CD4-positive, alpha-beta T cell treated with Interleukin-21 for 1 hour (primary cell): ENCODE results near the gene UBXN2A.

Experiments
- DNase-seq: peaks from one replicate; pipeline ENCODE4 v3.0.0-alpha.2; 2020

UBXN2A gene, protein sequence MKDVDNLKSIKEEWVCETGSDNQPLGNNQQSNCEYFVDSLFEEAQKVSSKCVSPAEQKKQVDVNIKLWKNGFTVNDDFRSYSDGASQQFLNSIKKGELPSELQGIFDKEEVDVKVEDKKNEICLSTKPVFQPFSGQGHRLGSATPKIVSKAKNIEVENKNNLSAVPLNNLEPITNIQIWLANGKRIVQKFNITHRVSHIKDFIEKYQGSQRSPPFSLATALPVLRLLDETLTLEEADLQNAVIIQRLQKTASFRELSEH

DNA sequence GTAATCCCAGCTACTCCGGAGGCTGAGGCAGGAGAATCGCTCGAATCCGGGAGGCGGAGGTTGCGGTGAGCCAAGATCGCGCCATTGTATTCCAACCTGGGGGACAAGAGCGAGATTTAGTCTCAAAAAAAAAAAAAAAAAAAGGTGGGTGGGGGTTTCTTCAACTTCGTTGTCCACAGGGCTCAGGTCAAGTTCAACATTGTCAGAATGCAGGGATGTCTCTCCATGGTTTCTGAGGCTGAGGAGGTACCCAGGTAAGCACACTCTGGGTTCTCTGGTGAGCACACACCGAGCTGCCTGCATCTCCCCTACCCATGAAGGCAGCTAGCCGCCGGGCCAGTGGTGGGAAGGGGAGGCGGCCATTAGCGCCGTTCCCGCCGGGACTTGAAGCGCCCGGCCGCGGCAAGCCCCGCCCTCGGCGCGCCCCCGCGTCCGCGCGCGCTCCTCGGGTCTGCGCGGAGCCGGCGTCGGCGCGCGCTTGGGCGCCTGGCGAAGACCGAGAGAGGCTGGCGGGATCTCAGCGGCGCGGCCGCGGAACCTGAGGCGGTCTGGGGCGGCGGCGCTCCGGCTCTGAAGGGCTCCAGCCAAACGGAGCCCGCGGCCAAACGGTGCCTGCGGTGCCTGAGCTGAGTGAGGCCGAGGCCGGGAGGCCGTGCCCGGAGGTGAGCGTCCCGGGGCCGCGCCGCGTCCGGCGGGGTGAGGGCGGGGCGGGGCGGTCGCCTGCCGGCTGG, at the start of gene UBXN2A:
UBXN2A (plus strand) TSS at position 477 of the 731 bp plus-strand sequence. CDS start 17,852 bp downstream, outside the sequence.
- peak; percentile 79 for DNase-seq

DNA sequence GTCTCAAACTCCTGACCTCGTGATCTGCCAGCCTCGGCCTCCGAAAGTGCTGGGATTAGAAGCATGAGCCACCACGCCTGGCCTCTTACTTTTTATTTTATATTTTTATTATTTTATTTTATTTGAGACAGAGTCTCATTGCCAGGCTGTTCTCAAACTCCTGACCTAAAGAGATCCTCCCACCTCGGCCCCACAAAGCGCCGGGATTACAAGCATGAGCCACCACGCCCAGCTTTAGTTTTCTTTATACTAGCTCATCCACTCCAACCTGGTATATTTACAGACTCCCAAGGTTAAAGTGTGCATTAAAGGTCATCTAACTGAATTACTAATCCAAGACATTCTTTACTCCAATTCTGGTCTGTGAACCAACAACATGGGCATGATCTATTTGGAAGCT, 40.1 kb upstream of the UBXN2A start:
- DNase-seq = no peak

DNA sequence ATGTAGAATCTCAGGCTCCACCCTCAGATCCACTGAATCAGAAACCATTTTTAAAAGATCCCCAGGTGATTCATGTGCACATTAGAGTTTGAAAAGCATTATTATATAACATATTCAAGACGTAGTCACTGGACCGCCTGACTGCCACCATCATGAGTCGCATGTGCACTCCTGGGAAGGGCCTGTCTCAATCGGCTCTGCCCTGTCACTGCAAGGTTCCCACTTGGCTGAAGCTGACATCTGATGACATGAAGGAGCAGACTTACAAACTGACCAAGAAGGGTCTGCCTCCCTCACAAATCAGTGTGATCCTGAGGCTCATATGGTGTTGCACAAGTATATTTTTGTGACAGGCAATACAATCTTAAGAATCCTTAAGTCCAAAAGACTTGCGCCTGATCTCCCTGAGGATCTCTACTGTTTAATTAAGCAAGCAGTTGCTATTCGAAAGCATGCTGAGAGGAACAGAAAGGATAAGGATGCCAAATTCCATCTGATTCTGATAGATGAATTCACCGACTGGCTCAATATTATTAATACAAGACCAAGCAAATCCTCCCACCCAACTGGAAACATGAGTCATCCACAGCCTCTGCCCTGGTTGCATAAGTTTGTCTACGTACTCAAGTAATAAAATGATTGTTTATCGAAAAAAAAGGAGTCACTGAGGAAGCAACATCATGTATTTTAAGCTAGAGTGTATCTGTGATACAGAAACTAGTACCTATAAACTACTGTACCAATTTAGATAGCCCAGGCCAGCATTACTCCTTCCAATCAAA, 39.5 kb upstream of the UBXN2A start:
- DNase-seq = no peak

DNA sequence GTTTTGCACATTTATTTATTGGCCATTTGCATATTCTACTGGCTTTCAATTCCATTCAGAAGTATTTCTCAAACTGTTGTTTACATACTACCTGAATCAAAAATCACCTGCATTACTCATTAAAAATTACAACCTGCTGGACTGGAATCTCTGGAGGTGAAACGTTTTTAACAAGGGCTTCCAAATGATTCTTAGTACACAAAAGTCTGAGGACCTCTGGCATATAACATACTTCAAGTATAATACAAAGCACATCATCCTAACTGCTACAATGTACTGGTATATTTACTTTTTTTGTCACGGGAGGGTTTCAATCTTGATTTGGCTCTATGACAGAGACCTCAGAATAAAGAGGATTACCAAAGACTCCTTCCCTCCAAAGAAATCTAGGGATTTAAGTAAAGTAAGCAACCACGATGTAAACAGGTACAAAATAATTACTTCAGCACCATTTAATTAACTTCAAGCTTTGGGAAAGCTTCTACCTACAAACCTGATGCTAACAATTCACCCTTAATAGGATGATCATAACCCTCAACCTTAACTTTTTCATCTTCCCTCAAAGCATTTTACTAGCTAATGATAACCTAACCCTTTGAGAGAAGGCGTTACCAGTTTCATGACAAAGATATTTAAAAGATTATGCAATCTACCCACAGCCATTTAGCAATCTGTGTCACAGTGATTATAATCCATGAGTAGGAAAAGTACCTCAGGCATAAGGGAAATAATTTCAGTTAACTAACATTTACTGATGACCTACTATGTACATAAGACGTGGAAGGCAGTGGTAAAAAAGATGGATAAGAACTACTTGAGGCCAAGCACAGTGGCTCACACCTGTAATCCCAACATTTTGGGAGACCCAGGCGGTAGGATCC, 38.1 kb upstream of the UBXN2A start:
- no peak for DNase-seq

DNA sequence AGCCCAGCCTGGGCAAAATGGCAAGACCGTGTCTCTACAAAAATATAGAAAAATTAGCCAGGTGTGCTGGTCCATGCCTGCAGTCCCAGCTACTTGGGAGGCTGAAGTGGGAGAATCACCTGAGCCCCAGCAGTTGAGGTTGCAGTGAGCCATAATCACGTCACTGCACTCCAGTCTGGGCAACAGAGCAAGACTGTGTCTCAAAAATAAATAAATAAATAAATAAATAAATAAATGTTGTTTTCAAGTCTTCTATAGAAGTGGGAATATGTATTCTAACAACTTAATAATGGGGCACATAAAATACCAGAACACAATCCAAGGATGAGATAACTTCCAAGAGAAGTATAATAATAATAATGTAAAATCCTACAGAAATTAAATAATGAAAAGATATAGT, 37.2 kb upstream of the UBXN2A start:
- DNase-seq = no peak

DNA sequence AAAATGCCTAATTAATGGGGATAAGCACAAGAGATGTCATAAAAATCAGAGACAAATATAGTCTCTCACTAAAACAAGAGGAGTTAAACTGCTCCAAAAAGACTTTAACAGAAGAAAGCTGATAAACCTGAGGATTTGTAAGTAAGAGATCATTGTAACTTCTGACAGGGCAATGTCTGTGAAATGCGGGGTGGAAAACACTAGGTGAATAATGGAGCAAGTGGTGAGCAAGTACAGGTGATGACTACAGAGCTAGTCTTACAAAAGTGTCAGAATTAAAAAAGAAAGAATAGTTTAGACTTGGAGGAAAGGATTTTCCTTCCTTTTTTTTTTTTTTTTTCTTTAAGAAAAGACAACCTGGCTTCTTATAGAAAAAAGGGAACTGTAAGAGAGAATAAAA, 36.0 kb upstream of the UBXN2A start:
- DNase-seq = no peak

DNA sequence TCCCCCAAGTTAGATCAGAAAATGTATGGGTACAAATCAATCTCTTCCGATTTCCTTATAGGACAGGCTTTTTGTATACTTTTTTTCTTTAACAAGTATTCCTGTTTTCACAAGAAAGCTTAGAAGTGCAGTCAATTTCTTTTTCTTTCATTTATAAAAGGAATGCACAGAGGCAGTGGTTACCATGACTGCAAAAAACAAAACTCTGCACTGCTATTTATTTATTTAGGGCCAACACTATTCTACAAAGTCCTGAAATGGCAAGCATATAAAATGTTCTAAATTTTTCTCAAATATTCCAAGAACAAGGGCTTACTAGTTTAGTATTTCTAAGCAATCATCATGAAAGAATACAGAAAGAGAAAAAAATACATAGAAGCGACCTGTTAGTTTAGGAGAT, 35.6 kb upstream of the UBXN2A start:
- DNase-seq = no peak

DNA sequence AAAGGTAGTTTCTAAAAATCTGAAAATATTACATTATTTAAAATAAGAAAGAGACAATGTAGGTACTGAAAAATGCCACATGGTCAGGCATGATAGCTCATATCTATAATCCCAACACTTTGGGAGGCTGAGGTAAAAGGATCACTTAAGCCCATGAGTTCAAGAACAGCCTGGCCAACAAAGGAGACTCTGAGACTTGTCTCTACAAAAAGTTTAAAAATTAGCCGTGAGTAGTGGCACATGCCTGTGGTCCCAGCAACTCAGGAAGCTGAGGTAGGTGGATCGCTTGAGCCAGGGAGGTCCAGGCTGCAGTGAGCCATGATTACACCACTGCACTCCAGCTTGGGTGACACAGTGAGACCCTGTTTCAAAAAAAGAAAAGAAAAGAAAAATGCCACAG, 35.1 kb upstream of the UBXN2A start:
- no peak for DNase-seq

DNA sequence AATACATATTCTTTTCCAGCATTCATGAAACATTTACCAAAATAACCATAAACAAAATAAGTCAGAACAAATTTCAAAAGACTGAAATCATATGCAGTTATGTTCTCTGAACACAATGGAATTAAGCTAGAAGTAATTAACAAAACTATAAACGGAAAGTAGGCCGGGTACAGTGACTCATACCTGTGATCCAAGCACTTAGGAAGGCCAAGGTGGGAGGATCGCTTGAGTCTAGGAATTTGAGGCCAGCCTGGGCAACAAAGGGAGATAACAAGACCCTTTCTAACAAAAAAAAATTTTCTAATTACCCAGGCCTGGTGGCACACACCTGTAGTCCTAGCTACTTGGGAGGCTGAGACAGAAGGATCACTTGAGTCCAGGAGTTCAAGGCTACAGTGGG, 28.2 kb upstream of the UBXN2A start:
- no peak for DNase-seq

DNA sequence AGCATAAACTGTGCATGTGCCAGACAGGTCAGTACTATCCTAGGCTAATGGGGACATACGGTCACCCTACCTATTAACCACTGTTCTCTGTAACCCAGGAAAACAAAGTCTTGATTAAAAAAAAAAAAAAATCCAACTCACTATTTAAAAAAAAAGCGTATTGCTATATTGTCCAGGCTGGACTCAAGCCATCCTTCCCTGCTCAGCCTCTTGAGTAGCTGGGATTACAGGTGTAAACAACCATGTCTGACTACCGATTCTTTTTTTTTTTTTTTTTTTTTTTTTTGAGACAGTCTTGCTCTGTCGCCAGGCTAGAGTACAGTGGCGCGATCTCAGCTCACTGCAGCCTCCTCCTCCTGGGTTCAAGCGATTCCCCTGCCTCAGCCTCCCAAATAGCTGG, 24.9 kb upstream of the UBXN2A start:
- DNase-seq = no peak

DNA sequence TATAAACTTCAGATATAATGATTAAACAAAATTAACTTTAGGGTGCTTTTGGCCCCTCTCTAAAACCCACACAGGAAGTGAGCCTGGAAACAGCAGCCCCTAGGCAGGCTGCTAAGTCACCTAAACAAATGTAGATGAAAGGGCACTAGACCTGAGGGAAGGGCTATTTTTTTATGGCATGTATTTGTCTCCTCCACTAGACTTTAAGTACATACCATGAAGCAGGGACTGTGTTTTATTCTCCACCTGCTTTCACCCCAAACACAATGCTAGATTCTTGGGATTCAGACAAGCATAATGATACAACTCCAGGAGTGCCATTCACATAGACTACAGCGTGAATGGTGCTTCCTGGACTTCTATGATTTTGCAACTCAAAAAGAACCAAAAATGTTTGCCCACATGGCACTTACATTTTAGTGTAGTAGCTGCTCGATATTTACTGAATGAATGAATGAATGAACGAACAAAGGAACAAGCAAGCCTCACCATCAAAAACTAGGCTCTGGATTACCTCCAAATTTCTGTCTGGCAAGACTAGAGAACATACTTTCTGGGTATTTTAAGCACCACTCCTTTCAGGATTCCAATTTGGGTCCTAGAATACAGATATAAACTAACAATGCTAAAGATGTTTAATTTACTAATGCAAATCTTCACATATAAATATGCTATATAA, 23.4 kb upstream of the UBXN2A start:
- DNase-seq = peak; percentile 28

DNA sequence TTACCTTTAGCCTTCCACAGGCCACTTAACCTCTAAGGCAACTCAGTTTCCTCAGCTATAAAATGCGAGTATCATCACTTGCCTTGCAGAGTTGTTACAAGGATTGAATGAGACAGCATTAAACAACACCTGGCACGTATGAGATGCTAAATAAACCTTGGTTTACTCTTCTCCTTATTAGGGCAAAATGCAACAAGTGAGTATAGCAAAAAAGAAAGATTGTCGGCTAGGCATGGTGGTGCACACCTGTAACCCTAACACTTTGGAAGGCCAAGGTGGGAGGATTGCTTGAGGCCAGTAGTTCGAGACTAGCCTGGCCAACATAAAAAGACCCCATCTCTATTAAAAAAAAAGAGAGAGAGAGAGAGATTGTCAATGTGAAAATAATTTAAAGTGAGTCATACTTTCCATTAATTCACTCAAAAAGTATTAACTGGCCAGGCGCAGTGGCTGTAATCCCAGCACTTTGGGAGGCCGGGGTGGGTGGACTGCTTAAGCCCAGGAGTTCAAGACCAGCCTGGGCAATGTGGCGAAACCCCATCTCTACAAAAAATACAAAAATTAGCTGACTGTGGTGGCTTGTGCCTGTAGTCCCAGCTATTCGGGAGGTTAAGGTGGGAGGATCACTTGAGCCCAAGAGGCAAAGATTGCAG, 21.3 kb upstream of the UBXN2A start:
- DNase-seq = no peak

DNA sequence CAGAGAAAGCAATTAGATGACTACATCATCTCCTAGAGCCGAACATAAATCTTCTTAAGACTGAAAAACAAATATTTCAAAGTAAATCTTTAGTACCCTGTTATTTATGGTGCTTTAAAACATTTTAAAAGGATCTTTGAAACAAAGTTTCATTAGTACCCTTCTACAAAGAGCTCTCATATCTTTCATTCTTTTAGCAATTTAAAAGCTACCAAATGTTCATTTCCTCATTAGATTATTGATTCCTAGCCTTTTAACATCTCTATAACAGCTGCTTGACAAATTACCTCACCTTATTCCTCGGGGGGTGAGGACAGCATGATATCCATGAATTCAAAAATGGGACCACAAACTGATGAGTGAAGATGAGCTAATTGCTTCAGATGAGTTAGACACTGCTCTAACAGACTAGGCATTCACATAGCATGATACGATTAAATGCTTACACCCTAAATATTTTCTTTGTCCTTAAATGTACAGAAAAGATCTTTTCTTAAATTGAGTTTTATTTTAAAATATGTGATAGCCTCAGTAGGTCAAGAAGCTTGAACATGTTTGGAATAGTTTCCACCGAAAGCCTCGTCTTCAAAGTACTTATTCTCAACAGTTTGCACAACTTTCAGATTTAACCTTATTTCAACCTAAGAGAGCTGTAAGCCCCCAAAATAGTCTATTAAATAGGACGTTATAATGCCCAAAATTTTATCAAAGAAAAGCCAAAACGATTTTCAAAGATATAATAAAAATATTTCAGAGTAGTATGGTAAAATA, 15.5 kb upstream of the UBXN2A start:
- no peak for DNase-seq

DNA sequence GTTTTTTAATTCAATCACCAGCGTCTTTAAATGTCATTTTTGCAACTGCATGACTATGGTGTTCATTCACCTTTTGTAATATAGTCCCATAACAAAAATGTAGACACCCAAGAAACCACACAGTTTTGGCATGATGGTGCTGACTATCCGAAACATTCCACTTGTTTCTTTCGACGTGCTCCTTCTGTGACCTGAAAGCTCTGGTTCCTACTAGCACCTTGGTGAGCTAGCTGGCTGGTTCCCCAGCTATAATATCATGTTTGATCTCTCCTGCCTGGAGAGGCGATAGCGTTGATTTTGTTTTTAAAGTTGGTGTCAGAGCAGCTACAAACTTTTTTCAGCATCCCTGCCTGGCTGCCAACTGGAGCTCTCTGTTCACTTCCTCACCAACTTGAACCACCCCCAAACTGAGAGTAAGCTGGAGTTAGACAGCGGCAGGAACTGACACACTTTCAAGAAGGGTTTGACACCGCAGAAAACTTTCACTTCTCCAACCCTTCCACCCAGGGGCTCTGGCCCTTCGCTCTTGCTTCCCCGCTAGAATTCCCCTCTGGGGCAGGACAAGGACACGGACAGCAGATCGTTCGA, 14.5 kb upstream of the UBXN2A start:
- peak; percentile 79 for DNase-seq

DNA sequence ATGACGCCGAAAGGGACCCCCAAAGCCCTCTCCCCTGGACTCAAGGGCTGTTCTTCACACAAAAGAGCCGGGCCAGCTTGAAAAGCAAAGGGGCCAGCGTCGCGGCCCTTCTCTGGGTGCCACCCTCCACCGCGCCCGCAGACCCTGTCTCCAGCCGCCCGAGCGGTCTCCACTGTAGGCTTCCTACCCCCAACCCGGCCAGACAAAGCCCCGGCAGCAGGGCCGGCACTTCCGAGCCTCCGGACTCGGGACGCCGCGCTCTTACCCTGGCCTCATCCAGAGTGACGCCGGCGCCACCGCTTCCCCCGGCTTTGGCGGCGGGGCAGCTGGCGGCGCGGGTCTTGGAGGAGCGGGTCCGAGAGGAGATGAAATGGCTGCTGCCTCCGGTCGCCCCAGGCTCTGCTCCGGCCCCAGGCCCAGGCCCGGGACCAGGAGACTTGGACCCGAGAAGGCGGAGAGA, 13.9 kb upstream of the UBXN2A start:
- DNase-seq = no peak

DNA sequence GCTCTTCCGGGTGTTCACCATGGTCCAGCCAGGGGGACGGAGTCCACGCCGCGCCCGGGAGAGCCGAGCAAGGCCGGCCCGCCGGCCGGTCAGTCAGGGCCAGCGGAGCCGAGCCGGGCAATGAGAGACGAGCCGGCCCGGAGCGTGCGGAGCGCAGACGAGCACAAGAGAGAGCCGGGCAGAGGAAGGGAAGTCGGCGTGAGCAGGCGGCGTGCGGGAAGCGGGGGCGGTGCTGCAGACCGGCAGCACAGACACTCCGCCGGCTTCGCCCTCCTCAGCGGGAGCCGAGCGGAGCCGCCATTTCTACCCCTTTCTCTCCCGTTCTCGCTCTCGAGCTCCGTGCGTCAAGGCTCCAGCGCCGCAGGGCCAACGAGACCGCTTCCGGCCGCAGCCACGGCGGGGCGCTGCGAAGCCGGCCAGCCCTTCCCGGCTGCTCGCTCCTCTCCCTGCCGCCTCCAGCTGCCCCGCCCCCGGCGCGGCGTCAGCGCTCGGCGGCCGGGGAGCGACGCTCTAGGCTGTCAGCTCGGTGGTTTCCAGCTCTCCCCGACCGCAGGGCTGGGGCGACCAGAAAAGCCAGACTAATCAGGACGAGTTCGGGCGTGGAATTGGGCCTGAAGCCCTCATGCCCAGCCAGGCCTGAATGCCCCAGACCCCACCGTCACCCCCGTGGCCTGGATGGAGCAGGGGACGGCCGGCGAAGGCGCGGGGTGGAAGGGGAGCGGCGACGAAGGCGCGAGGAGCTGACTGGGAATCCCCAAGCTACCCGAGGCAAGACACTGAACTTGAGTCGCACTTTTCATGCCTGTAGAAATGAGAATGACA, 13.3 kb upstream of the UBXN2A start, which contains the start of gene ATAD2B:
ATAD2B (minus strand) TSS at position 374 of the 822 bp plus-strand sequence; CDS start at position 21, 353 bp downstream.
- peak; percentile 96 for DNase-seq

DNA sequence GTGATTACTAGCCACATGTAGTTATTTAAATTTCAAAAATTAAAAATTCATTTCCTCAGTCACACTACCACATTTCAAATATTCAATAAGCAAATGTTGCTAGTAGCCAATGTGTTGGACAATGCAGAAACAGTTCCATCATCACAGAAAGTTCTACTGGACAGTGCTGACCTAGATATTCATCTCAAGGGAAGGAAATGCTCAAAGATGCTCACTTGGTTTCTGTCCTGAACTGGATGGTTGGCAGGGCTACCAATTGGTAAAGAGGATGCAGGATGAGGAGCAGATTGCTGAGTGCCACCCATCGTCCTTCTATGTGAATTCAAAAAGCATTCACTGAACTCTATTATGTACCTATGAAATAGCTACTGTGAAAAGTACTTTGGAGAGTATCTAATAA, 6.0 kb upstream of the UBXN2A start:
- no peak for DNase-seq

DNA sequence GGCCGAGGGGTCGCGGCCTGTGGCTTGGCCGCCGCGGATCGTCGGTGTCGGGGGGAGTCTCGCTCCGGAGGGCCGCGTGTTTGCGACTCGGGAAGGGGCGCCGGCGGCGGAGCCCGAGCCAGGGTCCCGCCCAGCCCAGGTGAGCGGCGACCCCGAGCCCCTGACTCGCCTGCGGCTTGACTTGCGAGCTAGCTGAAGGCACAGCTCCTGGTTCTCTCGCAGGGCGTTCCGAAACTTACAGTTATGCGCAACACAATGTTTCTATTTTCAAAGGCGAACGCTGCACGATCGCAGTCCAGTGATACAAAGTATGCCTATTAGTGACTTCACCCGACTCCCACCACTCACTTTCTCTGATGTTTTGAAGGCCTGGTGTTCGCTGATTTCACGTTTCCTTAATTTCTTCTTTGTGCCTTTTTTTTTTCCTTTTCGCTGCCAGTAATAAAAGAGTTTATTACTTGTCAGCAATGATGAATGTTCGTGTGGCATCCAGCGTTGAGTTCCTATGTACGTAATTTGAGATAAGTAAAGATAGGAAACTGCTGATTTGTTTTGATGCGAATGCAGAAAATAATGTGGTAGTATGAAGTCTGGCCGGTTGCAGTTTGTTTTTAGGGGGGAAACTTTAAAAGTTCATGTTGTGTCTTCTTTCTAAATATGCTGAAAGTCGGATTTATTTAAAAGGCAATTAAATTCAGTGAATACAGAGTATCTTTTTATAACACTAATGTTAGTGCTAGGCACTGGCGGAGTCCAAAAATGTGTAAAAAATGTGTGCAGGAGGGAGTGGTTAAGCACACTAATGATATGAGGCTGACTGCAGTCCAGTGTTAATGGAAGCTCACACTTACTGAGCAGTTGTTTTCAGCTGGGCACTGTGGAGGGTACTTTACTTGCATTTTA, 706 bp downstream of the UBXN2A start:
- peak; percentile 39 for DNase-seq
